Astrocyte (in vitro differentiated cells and primary cell): ENCODE measurements around the gene PTPRT. TPM values are rescaled to one million over a fixed set of nuclear protein-coding genes. Genes with fewer than 3 reads are reported as not detected.

Experiments
- DNase-seq: peaks from one replicate; pipeline ENCODE4 v3.0.0-alpha.2; 2010; ENCODE audit warnings: low read depth
- FAIRE-seq: peaks from 2 replicates; lab custom pipeline; 2011; peaks lifted over from hg19 to GRCh38; lab: Jason Lieb, UNC
- H2AFZ ChIP-seq: 2 replicates; pipeline ENCODE4 v1.6.0; 2012; ENCODE audit warnings: low read depth, low read length, inconsistent platforms
- H3K27ac ChIP-seq: 2 replicates; pipeline ENCODE4 v1.5.1; 2011; ENCODE audit warnings: low read depth, low read length, inconsistent platforms
- H3K27me3 ChIP-seq: 2 replicates; pipeline ENCODE4 v1.6.0; 2011; ENCODE audit warnings: low read length, inconsistent platforms; ENCODE audit not compliant: insufficient read depth
- H3K36me3 ChIP-seq: 2 replicates; pipeline ENCODE4 v1.5.1; 2011; ENCODE audit warnings: low read length, inconsistent platforms; ENCODE audit not compliant: insufficient read depth
- H3K4me1 ChIP-seq: 2 replicates; pipeline ENCODE4 v1.5.1; 2011; ENCODE audit warnings: low read length, inconsistent platforms; ENCODE audit not compliant: insufficient read depth
- H3K4me2 ChIP-seq: 2 replicates; pipeline ENCODE4 v1.6.0; 2012; ENCODE audit warnings: low read length, inconsistent platforms
- H3K4me3 ChIP-seq: 2 replicates; pipeline ENCODE4 v1.5.1; 2011; ENCODE audit warnings: low read depth, mild to moderate bottlenecking, low read length, inconsistent platforms; ENCODE audit not compliant: insufficient read depth
- H3K79me2 ChIP-seq: 2 replicates; pipeline ENCODE4 v1.6.0; 2012; ENCODE audit warnings: mild to moderate bottlenecking, low read length, inconsistent platforms; ENCODE audit not compliant: insufficient read depth
- H3K9ac ChIP-seq: 2 replicates; pipeline ENCODE4 v1.6.0; 2012; ENCODE audit warnings: mild to moderate bottlenecking, low read length, inconsistent platforms
- H3K9me3 ChIP-seq: 2 replicates; pipeline ENCODE4 v1.5.1; 2012; ENCODE audit warnings: low read depth, mild to moderate bottlenecking, low read length, inconsistent platforms; ENCODE audit not compliant: insufficient read depth
- H4K20me1 ChIP-seq: 2 replicates; pipeline ENCODE4 v1.6.0; 2012; ENCODE audit warnings: low read length, inconsistent platforms; ENCODE audit not compliant: insufficient read depth
- H3K27ac Mint-ChIP-seq: one replicate; pipeline ENCODE4 v1.8.0; 2021; ENCODE audit warnings: mild to moderate bottlenecking, mixed read lengths; ENCODE audit not compliant: unreplicated experiment
- H3K27me3 Mint-ChIP-seq: one replicate; pipeline ENCODE4 v1.8.0; 2021; ENCODE audit warnings: low read depth, mixed read lengths; ENCODE audit not compliant: unreplicated experiment
- H3K36me3 Mint-ChIP-seq: one replicate; pipeline ENCODE4 v1.8.0; 2021; ENCODE audit warnings: low read depth, mixed read lengths; ENCODE audit not compliant: unreplicated experiment
- H3K4me1 Mint-ChIP-seq: one replicate; pipeline ENCODE4 v1.8.0; 2021; ENCODE audit warnings: low read depth, mixed read lengths; ENCODE audit not compliant: unreplicated experiment
- H3K4me3 Mint-ChIP-seq: one replicate; pipeline ENCODE4 v1.8.0; 2021; ENCODE audit warnings: mild to moderate bottlenecking, moderate library complexity, mixed read lengths; ENCODE audit not compliant: unreplicated experiment
- H3K9me3 Mint-ChIP-seq: one replicate; pipeline ENCODE4 v1.8.0; 2021; ENCODE audit warnings: mild to moderate bottlenecking, mixed read lengths; ENCODE audit not compliant: unreplicated experiment
- EZH2 ChIP-seq: IDR thresholded peaks from 2 replicates; pipeline ENCODE4 v1.6.1; 2012; ENCODE audit warnings: mild to moderate bottlenecking, low read length, inconsistent platforms; ENCODE audit not compliant: insufficient read depth
- total RNA-seq: library from RNA; stranded (reverse); gene quantifications from 2 replicates; pipeline ENCODE4 v1.2.1, GENCODE V29; 2021
- TF ChIP-seq, protein P1 (sequence below): IDR thresholded peaks from 2 replicates; pipeline ENCODE4 v1.5.1; 2011; ENCODE audit warnings: low read depth, mild to moderate bottlenecking, inconsistent platforms, low read length, moderate library complexity; ENCODE audit not compliant: insufficient read depth

The PTPRT gene
- total RNA-seq, 1 donor from 2014 or later, result 0.25 TPM

GRCh38 chr20:43170771-43171170, 18.9 kb downstream of the PTPRT start:
- Mint-ChIP-seq H3K4me3 (no peak overlapping the region), H3K27me3 (peaks cover 4% of the 10 kb centered on the region), H3K4me1 (no peaks in the 10 kb centered on the region), H3K36me3 (no peaks in the 10 kb centered on the region), H3K27ac (no peak overlapping the region), H3K9me3 (peaks cover 4% of the 10 kb centered on the region)
- H4K20me1 ChIP-seq, result no peaks in the 10 kb centered on the region
- no peak for DNase-seq
- no peaks in the 10 kb centered on the region for H3K36me3 ChIP-seq
- no peaks in the 10 kb centered on the region for H3K9me3 ChIP-seq
- no peak overlapping the region for H2AFZ ChIP-seq
- no peaks in the 10 kb centered on the region for H3K4me1 ChIP-seq
- H3K9ac ChIP-seq, result no peak overlapping the region
- H3K4me2 ChIP-seq, result no peak overlapping the region
- no peak overlapping the region for H3K4me3 ChIP-seq
- no peak for FAIRE-seq
- no peak for TF ChIP-seq EZH2
- TF ChIP-seq, protein P1, sequence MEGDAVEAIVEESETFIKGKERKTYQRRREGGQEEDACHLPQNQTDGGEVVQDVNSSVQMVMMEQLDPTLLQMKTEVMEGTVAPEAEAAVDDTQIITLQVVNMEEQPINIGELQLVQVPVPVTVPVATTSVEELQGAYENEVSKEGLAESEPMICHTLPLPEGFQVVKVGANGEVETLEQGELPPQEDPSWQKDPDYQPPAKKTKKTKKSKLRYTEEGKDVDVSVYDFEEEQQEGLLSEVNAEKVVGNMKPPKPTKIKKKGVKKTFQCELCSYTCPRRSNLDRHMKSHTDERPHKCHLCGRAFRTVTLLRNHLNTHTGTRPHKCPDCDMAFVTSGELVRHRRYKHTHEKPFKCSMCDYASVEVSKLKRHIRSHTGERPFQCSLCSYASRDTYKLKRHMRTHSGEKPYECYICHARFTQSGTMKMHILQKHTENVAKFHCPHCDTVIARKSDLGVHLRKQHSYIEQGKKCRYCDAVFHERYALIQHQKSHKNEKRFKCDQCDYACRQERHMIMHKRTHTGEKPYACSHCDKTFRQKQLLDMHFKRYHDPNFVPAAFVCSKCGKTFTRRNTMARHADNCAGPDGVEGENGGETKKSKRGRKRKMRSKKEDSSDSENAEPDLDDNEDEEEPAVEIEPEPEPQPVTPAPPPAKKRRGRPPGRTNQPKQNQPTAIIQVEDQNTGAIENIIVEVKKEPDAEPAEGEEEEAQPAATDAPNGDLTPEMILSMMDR, result no peak
- no peaks in the 10 kb centered on the region for H3K27me3 ChIP-seq
- no peak overlapping the region for H3K27ac ChIP-seq
- no peaks in the 10 kb centered on the region for H3K79me2 ChIP-seq

DNA sequence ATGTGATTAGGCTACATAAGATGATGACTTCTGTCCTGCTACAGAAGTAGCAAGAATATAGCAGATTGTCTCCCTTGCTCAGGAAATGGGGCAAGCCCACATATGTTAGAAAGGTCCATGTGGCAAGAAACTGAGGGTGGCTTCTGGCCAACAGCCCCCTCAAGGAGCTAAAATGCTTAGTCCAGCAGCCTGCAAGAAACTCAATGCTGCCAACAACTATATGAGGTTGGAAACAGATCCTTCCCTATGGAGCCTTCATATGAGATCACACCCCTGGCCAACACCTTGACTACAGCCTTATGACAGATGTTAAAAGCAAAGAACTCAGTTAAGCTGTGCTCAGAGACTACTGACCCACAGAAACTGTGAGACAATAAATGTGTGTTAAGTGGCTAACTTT, 22.1 kb downstream of the PTPRT start:
- no peak for FAIRE-seq
- Histone ChIP-seq H3K79me2 (no peaks in the 10 kb centered on the region), H3K36me3 (no peaks in the 10 kb centered on the region), H3K4me3 (no peak overlapping the region), H3K27me3 (no peaks in the 10 kb centered on the region), H3K9me3 (peaks cover under 1% of the 10 kb centered on the region), H3K4me1 (no peaks in the 10 kb centered on the region), H3K27ac (no peak overlapping the region), H3K4me2 (no peak overlapping the region), H2AFZ (no peak overlapping the region), H3K9ac (no peak overlapping the region), H4K20me1 (no peaks in the 10 kb centered on the region)
- peaks cover 6% of the 10 kb centered on the region for H3K27me3 Mint-ChIP-seq
- no peak for TF ChIP-seq EZH2
- no peaks in the 10 kb centered on the region for H3K36me3 Mint-ChIP-seq
- no peaks in the 10 kb centered on the region for H3K4me1 Mint-ChIP-seq
- no peak overlapping the region for H3K27ac Mint-ChIP-seq
- peaks cover 8% of the 10 kb centered on the region for H3K9me3 Mint-ChIP-seq
- no peak for DNase-seq
- H3K4me3 Mint-ChIP-seq, result no peak overlapping the region

DNA sequence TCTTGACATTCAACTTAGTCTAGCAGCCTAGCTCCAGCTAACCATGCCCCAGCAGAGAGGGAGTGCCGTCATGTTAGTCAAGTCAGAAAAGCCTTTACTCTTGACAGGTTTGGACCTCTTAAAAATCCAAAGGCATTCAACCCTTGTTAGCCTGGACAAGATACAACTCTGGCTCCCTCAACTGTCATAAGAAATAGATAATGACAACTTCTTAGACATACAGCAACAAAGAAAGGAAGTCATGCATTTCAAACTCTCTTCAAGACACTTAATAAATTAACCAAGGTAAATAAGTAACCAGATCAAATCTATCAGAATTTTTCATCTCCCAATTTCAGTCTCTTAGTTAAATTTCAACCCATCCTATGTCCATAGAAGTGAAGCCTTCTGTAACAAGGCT, 22.7 kb downstream of the PTPRT start:
- no peak overlapping the region for H3K27ac ChIP-seq
- TF ChIP-seq, protein P1, result no peak
- TF ChIP-seq EZH2, result no peak
- no peaks in the 10 kb centered on the region for H3K36me3 ChIP-seq

More for the DNA sequence above, 22.7 kb downstream of the PTPRT start:
- no peak overlapping the region for H3K4me2 ChIP-seq
- DNase-seq, result no peak
- peaks cover 3% of the 10 kb centered on the region for H3K9me3 ChIP-seq
- no peak overlapping the region for H3K4me3 ChIP-seq
- FAIRE-seq, result no peak
- H3K36me3 Mint-ChIP-seq, result no peaks in the 10 kb centered on the region
- H3K27me3 Mint-ChIP-seq, result peaks cover 8% of the 10 kb centered on the region
- no peak overlapping the region for H3K9ac ChIP-seq
- H3K27ac Mint-ChIP-seq, result no peak overlapping the region
- no peaks in the 10 kb centered on the region for H3K79me2 ChIP-seq
- no peaks in the 10 kb centered on the region for H3K4me1 ChIP-seq
- no peak overlapping the region for H3K4me3 Mint-ChIP-seq
- H3K4me1 Mint-ChIP-seq, result no peaks in the 10 kb centered on the region
- H4K20me1 ChIP-seq, result no peaks in the 10 kb centered on the region
- H3K9me3 Mint-ChIP-seq, result peaks cover 8% of the 10 kb centered on the region
- no peak overlapping the region for H2AFZ ChIP-seq
- no peaks in the 10 kb centered on the region for H3K27me3 ChIP-seq
